H1 (cell line): ENCODE results near the gene DYRK1B. TPM values are rescaled to one million over a fixed set of nuclear protein-coding genes. Genes with fewer than 3 reads are reported as not detected.

Experiments used
- CTCF ChIA-PET: fragments of 300-600 bp; sonication (Branson Sonifier 250); formaldehyde crosslinking; loops from one replicate; lab custom pipeline; 2021; ENCODE audit not compliant: partially characterized antibody; lab: Charles Lee
- POLR2A ChIA-PET: fragments of 300-600 bp; sonication (Branson Sonifier 250); formaldehyde crosslinking; loops from one replicate; lab custom pipeline; 2021; ENCODE audit warnings: inconsistent platforms; ENCODE audit not compliant: partially characterized antibody; lab: Charles Lee
- DNase-seq, 2 experiments: peaks; one replicate each; pipeline versions ENCODE4 v3.0.0 to v3.0.0-alpha.2; 2010 to 2022; ENCODE audit warnings: low spot score in 2 of 2, low read depth in 1 of 2, mixed read lengths in 1 of 2
- FAIRE-seq: peaks from 2 replicates; lab custom pipeline; 2011; peaks lifted over from hg19 to GRCh38; lab: Jason Lieb, UNC
- H2AFZ ChIP-seq: 2 replicates; pipeline ENCODE4 v1.8.1; 2012; ENCODE audit warnings: low read length, inconsistent platforms
- H2AK5ac ChIP-seq: 2 replicates; pipeline ENCODE4 v1.6.1; 2013; ENCODE audit warnings: low read depth, low read length
- H2BK120ac ChIP-seq: replicated peaks from 2 replicates; pipeline ENCODE3; 2013; ENCODE audit warnings: low read depth, low read length, inconsistent platforms
- H2BK12ac ChIP-seq: 2 replicates; pipeline ENCODE4 v1.6.1; 2013; ENCODE audit warnings: low read depth, low read length
- H2BK15ac ChIP-seq: 2 replicates; pipeline ENCODE4 v1.6.1; 2013; ENCODE audit warnings: low read length
- H2BK20ac ChIP-seq: 2 replicates; pipeline ENCODE4 v1.6.1; 2013; ENCODE audit warnings: low read length
- H2BK5ac ChIP-seq: 2 replicates; pipeline ENCODE4 v1.6.1; 2013; ENCODE audit warnings: low read depth, low read length
- H3K14ac ChIP-seq: 2 replicates; pipeline ENCODE4 v1.6.1; 2013; ENCODE audit warnings: inconsistent platforms; ENCODE audit not compliant: insufficient read length
- H3K18ac ChIP-seq: 2 replicates; pipeline ENCODE4 v1.6.1; 2013; ENCODE audit warnings: low read length; ENCODE audit errors: extremely low read depth
- H3K23ac ChIP-seq: 2 replicates; pipeline ENCODE4 v1.6.1; 2013; ENCODE audit warnings: inconsistent platforms; ENCODE audit not compliant: insufficient read length
- H3K23me2 ChIP-seq: 2 replicates; pipeline ENCODE4 v1.6.1; 2013; ENCODE audit warnings: low read depth, low read length
- H3K27ac ChIP-seq: 2 replicates; pipeline ENCODE4 v1.6.1; 2011; ENCODE audit warnings: low read depth, low read length, inconsistent platforms
- H3K27me3 ChIP-seq, 4 experiments: replicated peaks in 1 of 4; 1 replicate in 1 of 4; 2 replicates in 3 of 4; pipeline versions ENCODE4 v1.6.1 to v1.8.1; 2011 to 2013; ENCODE audit warnings: low read length in 3 of 4, mild to moderate bottlenecking in 3 of 4, inconsistent platforms in 2 of 4, mixed read lengths in 2 of 4, moderate library complexity in 1 of 4; ENCODE audit not compliant: control insufficient read depth in 3 of 4, insufficient read depth in 3 of 4; ENCODE audit errors: extremely low read depth in 1 of 4
- H3K36me3 ChIP-seq, 4 experiments: 2 replicates each; pipeline versions ENCODE4 v1.6.1 to v1.8.1; 2011 to 2013; ENCODE audit warnings: mild to moderate bottlenecking in 4 of 4, low read length in 3 of 4, moderate library complexity in 2 of 4, control low read depth in 1 of 4, inconsistent platforms in 1 of 4; ENCODE audit not compliant: insufficient read depth in 4 of 4, control insufficient read depth in 2 of 4
- H3K4ac ChIP-seq: replicated peaks from 2 replicates; pipeline ENCODE3; 2013; ENCODE audit warnings: low read length, low read depth, mixed read lengths, inconsistent platforms; ENCODE audit not compliant: insufficient read length
- H3K4me1 ChIP-seq, 4 experiments: replicated peaks in 1 of 4; 1 replicate in 1 of 4; 2 replicates in 3 of 4; pipeline versions ENCODE4 v1.6.1 to v1.8.1; 2011 to 2013; ENCODE audit warnings: low read length in 3 of 4, inconsistent platforms in 2 of 4, mixed read lengths in 1 of 4; ENCODE audit not compliant: insufficient read depth in 4 of 4, control insufficient read depth in 3 of 4
- H3K4me2 ChIP-seq, 2 experiments: 2 replicates each; pipeline versions ENCODE4 v1.6.1 to v1.8.1; 2011 to 2013; ENCODE audit warnings: low read depth in 2 of 2, low read length in 2 of 2, control low read depth in 1 of 2, inconsistent platforms in 1 of 2, mild to moderate bottlenecking in 1 of 2; ENCODE audit not compliant: insufficient read depth in 1 of 2
- H3K4me3 ChIP-seq, 4 experiments: fragments of 200-600, 300-600 bp in 1 of 4; sonication (generic), shearing (Covaris generic), sonication (Bioruptor Twin) in 1 of 4; 2 replicates each; pipeline versions ENCODE4 v1.5.1 to v1.8.1; 2011 to 2016; ENCODE audit warnings: low read length in 4 of 4, low read depth in 3 of 4, control low read depth in 2 of 4, inconsistent platforms in 2 of 4, mild to moderate bottlenecking in 2 of 4, mixed read lengths in 1 of 4, moderate library complexity in 1 of 4; ENCODE audit not compliant: insufficient read depth in 2 of 4; ENCODE audit errors: extremely low read depth in 1 of 4
- H3K56ac ChIP-seq: replicated peaks from 2 replicates; pipeline ENCODE3; 2013; ENCODE audit warnings: low read depth, mild to moderate bottlenecking, mixed read lengths, low read length, inconsistent platforms; ENCODE audit not compliant: insufficient read length
- H3K79me1 ChIP-seq: 2 replicates; pipeline ENCODE4 v1.6.1; 2013; ENCODE audit warnings: low read depth, low read length, control low read depth
- H3K79me2 ChIP-seq, 2 experiments: 2 replicates each; pipeline versions ENCODE4 v1.6.1 to v1.8.1; 2012 to 2013; ENCODE audit warnings: low read length in 2 of 2, mild to moderate bottlenecking in 2 of 2, inconsistent platforms in 1 of 2; ENCODE audit not compliant: insufficient read depth in 2 of 2, control insufficient read depth in 1 of 2
- H3K9ac ChIP-seq, 4 experiments: replicated peaks in 1 of 4; 1 replicate in 1 of 4; 2 replicates in 3 of 4; pipeline versions ENCODE4 v1.6.1 to v1.8.1; 2011 to 2013; ENCODE audit warnings: low read depth in 3 of 4, low read length in 3 of 4, control low read depth in 2 of 4, mild to moderate bottlenecking in 2 of 4, moderate library complexity in 2 of 4, inconsistent platforms in 1 of 4; ENCODE audit errors: extremely low read depth in 1 of 4
- H3K9me3 ChIP-seq, 2 experiments: 2 replicates each; pipeline versions ENCODE4 v1.6.1 to v1.8.1; 2012 to 2013; ENCODE audit warnings: mild to moderate bottlenecking in 2 of 2, moderate library complexity in 2 of 2, control low read depth in 1 of 2, inconsistent platforms in 1 of 2, low read depth in 1 of 2, low read length in 1 of 2, mixed read lengths in 1 of 2; ENCODE audit not compliant: insufficient read depth in 2 of 2
- H4K20me1 ChIP-seq, 2 experiments: replicated peaks in 1 of 2; 2 replicates each; pipeline versions ENCODE3 to v1.8.1; 2011 to 2013; ENCODE audit warnings: inconsistent platforms in 2 of 2, low read length in 2 of 2, mild to moderate bottlenecking in 1 of 2; ENCODE audit not compliant: insufficient read depth in 2 of 2, control insufficient read depth in 1 of 2
- H4K5ac ChIP-seq: 2 replicates; pipeline ENCODE4 v1.6.1; 2013; ENCODE audit warnings: low read length, low read depth, mixed read lengths, inconsistent platforms; ENCODE audit not compliant: insufficient read length
- H4K8ac ChIP-seq: 2 replicates; pipeline ENCODE4 v1.8.0; 2013; ENCODE audit warnings: mild to moderate bottlenecking, moderate library complexity, low read length, inconsistent platforms; ENCODE audit not compliant: insufficient read depth; ENCODE audit errors: extremely low read depth
- H4K91ac ChIP-seq: replicated peaks from 2 replicates; pipeline ENCODE3; 2013; ENCODE audit warnings: low read length, mixed read lengths, inconsistent platforms; ENCODE audit not compliant: insufficient read length
- CHD1 ChIP-seq: IDR thresholded peaks from 2 replicates; pipeline ENCODE4 v1.6.1; 2012; ENCODE audit warnings: low read depth, low read length, improper control_type of control experiment
- GTF2F1 ChIP-seq: IDR thresholded peaks from 2 replicates; pipeline ENCODE4 v1.6.1; 2012; ENCODE audit warnings: low read depth, low read length, improper control_type of control experiment, borderline replicate concordance
- NANOG ChIP-seq: IDR thresholded peaks from 2 replicates; pipeline ENCODE4 v1.6.1; 2011; ENCODE audit warnings: low read length, low read depth, mild to moderate bottlenecking, inconsistent platforms; ENCODE audit not compliant: insufficient read depth, poor library complexity, severe bottlenecking
- RAD21 ChIP-seq, 2 experiments: IDR thresholded peaks in 1 of 2; conservative IDR thresholded peaks in 1 of 2; 2 replicates each; pipeline ENCODE4 v1.6.1; 2011; ENCODE audit warnings: low read depth in 2 of 2, low read length in 2 of 2, improper control_type of control experiment in 1 of 2, inconsistent platforms in 1 of 2, mild to moderate bottlenecking in 1 of 2, moderate library complexity in 1 of 2
- SP1 ChIP-seq: IDR thresholded peaks from 2 replicates; pipeline ENCODE4 v1.6.1; 2011; ENCODE audit warnings: low read depth, low read length
- TCF12 ChIP-seq: IDR thresholded peaks from 2 replicates; pipeline ENCODE4 v1.6.1; 2011; ENCODE audit warnings: low read depth, mild to moderate bottlenecking, low read length
- TEAD4 ChIP-seq: IDR thresholded peaks from 2 replicates; pipeline ENCODE4 v1.6.1; 2012; ENCODE audit warnings: low read depth, low read length, inconsistent platforms, mixed read lengths
- YY1 ChIP-seq: IDR thresholded peaks from 2 replicates; pipeline ENCODE4 v1.6.1; 2011; ENCODE audit warnings: low read depth, mild to moderate bottlenecking, low read length
- WGBS, 2 experiments: shearing (Covaris generic) in 1 of 2; methylation state at CpG; one replicate each; pipeline versions ENCODE4 v1.1.6 to v1.1.7; 2013 to 2015; ENCODE audit warnings: low lambda C conversion rate in 2 of 2, mixed read lengths in 2 of 2, inconsistent platforms in 1 of 2, low coverage in 1 of 2, missing lambda C conversion rate in 1 of 2; ENCODE audit not compliant: insufficient replicate concordance in 2 of 2, insufficient coverage in 1 of 2, insufficient read length in 1 of 2; ENCODE audit errors: extremely low coverage in 1 of 2, missing lambda C conversion rate in 1 of 2; 5-methylcytosine and 5-hydroxymethylcytosine counted together
- polyA plus RNA-seq, 7 experiments: library from polyadenylated mRNA; depleted of rRNA in 3 of 7; stranded (reverse) in 5 of 7; unstranded in 2 of 7; fragments of >200 nt in 5 of 7; fragments of 200-250 nt in 2 of 7; gene quantifications; 1 replicate in 5 of 7; 2 replicates in 1 of 7; 4 replicates in 1 of 7; pipeline versions ENCODE4 v1.2.1 to v1.2.3, GENCODE V29; 2011 to 2013; ENCODE audit warnings: missing spikeins in 2 of 7, mixed read lengths in 2 of 7
- total RNA-seq: library from RNA; stranded (reverse); fragmentation: NEBNext Ultra II Directional; extraction: Animal tissue kit (Norgen Biotek cat#: 25700); gene quantifications from 2 replicates; pipeline ENCODE4 v1.2.1, GENCODE V29; 2021

Gene DYRK1B
- total and polyA plus RNA-seq, 2 of the 8 experiments (the other 6 are each of a cell fraction or from before 2014, with no cell fraction given), result 6.9 to 14.8 TPM

- H3K18ac ChIP-seq, result no peak overlapping the region
- 0 out of 2 replicates have a peak overlapping the region, but pooled peaks have one; percentile 6 for H4K8ac ChIP-seq
- H4K20me1 ChIP-seq, result peaks cover 30 to 40% of the 10 kb centered on the region in 2 experiments
- no peak overlapping the region for H4K5ac ChIP-seq
- CTCF ChIA-PET, result interaction anchor here (1.1 to 6.4 kb wide), 10 partner anchors 8 to 168 kb away, joined by 3 to 43 read pairs (median 7); partner anchors contain the start of gene DYRK1B
- no peak overlapping the region for H3K9ac ChIP-seq
- no peak overlapping the region for H2BK20ac ChIP-seq
- H3K56ac ChIP-seq, result no peak overlapping the region
- TF ChIP-seq GTF2F1 (no peak), RAD21 (IDR thresholded peaks at IDR 0.05 in 1 of 2, conservative IDR thresholded peaks at IDR 0.05 in 1 of 2; ENCODE audit: low read depth in 2 of 2, low read length in 2 of 2) (no peak), TEAD4 (no peak), YY1 (no peak), SP1 (no peak), TCF12 (no peak), CHD1 (no peak), NANOG (no peak)
- H2BK15ac ChIP-seq, result no peak overlapping the region
- POLR2A ChIA-PET, result interaction anchor here (1.0 kb wide), 1 partner anchor 17 kb away, joined by 3 read pairs; no protein-coding TSS in a partner anchor
- WGBS, 2 experiments, result 89% methylated on average over 4 of the region's 4 CpGs; no CpG with 5 or more reads in 1 of the 2 experiments
- no peak for FAIRE-seq
- peaks cover 35 to 52% (median 40%) of the 10 kb centered on the region in 4 experiments for H3K36me3 ChIP-seq
- peaks cover 9% of the 10 kb centered on the region for H3K23me2 ChIP-seq
- no peak overlapping the region for H3K4ac ChIP-seq
- no peaks in the 10 kb centered on the region for H3K27me3 ChIP-seq
- no peak overlapping the region for H2AFZ ChIP-seq
- H3K4me2 ChIP-seq, result no peak overlapping the region
- H2AK5ac ChIP-seq, result no peak overlapping the region
- DNase-seq, result no peak
- peaks cover 3 to 21% (median 10%) of the 10 kb centered on the region in 4 experiments for H3K4me1 ChIP-seq
- H2BK12ac ChIP-seq, result no peak overlapping the region
- H3K27ac ChIP-seq, result no peak overlapping the region
- H3K9me3 ChIP-seq, result no peaks in the 10 kb centered on the region
- H3K79me2 ChIP-seq, result peaks cover 48 to 76% of the 10 kb centered on the region in 2 experiments
- no peak overlapping the region for H3K14ac ChIP-seq
- H3K23ac ChIP-seq, result no peak overlapping the region
- no peak overlapping the region for H4K91ac ChIP-seq
- H2BK5ac ChIP-seq, result no peak overlapping the region
- H3K79me1 ChIP-seq, result peaks cover 20% of the 10 kb centered on the region
- H3K4me3 ChIP-seq, result no peak overlapping the region
- H2BK120ac ChIP-seq, result no peak overlapping the region
Observed at GRCh38 chr19:39841041-39841440, 7.1 kb upstream of the DYRK1B start.
